Endothelial cell of umbilical vein (primary cell): ENCODE measurements around the gene ASAH2. TPM values are rescaled to one million over a fixed set of nuclear protein-coding genes. Genes with fewer than 3 reads are reported as not detected.

ENCODE experiments used
- BruUV-seq: library from RNA; stranded (reverse); fragments of 400-500 nt; replicated peaks from 2 replicates; lab custom pipeline; 2021; lab: Mats Ljungman, UMichigan
- CTCF ChIA-PET: fragments of 300-600, 350-600 bp; sonication (Branson Sonifier 250); formaldehyde crosslinking; loops from one replicate; lab custom pipeline; 2021; ENCODE audit warnings: antibody characterized with exemption, inconsistent platforms; lab: Charles Lee
- POLR2A ChIA-PET: fragments of 300-600, 350-600 bp; sonication (Branson Sonifier 250); formaldehyde crosslinking; loops from one replicate; lab custom pipeline; 2021; ENCODE audit warnings: antibody characterized with exemption, inconsistent platforms; lab: Charles Lee
- DNase-seq: peaks from one replicate; pipeline ENCODE4 v3.0.0-alpha.2; 2011; ENCODE audit warnings: low read depth, low spot score
- FAIRE-seq: peaks from 2 replicates; lab custom pipeline; 2011; peaks lifted over from hg19 to GRCh38; lab: Jason Lieb, UNC
- H2AFZ ChIP-seq: 2 replicates; pipeline ENCODE4 v1.6.0; 2012; ENCODE audit warnings: low read depth, low read length, control low read depth, inconsistent platforms
- H3K27ac ChIP-seq: 2 replicates; pipeline ENCODE4 v1.5.1; 2011; ENCODE audit warnings: low read depth, mild to moderate bottlenecking, control low read depth, low read length, moderate library complexity; ENCODE audit not compliant: insufficient read depth
- H3K27me3 ChIP-seq, 2 experiments: 2 replicates each; pipeline versions ENCODE4 v1.6.0 to v1.6.1; 2011; ENCODE audit warnings: low read length in 2 of 2, mixed read lengths in 1 of 2; ENCODE audit not compliant: control insufficient read depth in 2 of 2, insufficient read depth in 2 of 2
- H3K36me3 ChIP-seq, 2 experiments: 2 replicates in 1 of 2; 3 replicates in 1 of 2; pipeline ENCODE4 v1.5.1; 2011; ENCODE audit warnings: low read length in 2 of 2, mild to moderate bottlenecking in 1 of 2, moderate library complexity in 1 of 2; ENCODE audit not compliant: control insufficient read depth in 2 of 2, insufficient read depth in 2 of 2; ENCODE audit errors: extremely low read depth in 1 of 2
- H3K4me1 ChIP-seq: 3 replicates; pipeline ENCODE4 v1.5.1; 2011; ENCODE audit warnings: mild to moderate bottlenecking, low read length; ENCODE audit not compliant: control insufficient read depth, insufficient read depth; ENCODE audit errors: extremely low read depth
- H3K4me2 ChIP-seq: 2 replicates; pipeline ENCODE4 v1.6.1; 2011; ENCODE audit warnings: low read length, control low read depth, mixed read lengths; ENCODE audit not compliant: insufficient read depth
- H3K4me3 ChIP-seq, 3 experiments: fragments of 200-600 bp in 1 of 3; sonication (generic), shearing (Covaris generic) in 1 of 3; replicated peaks in 1 of 3; 2 replicates each; pipeline ENCODE4 v1.5.1; 2011 to 2016; ENCODE audit warnings: control low read depth in 3 of 3, low read length in 3 of 3, mild to moderate bottlenecking in 2 of 3, inconsistent platforms in 1 of 3, low read depth in 1 of 3, moderate library complexity in 1 of 3; ENCODE audit not compliant: insufficient read depth in 1 of 3
- H3K79me2 ChIP-seq: 2 replicates; pipeline ENCODE4 v1.6.0; 2012; ENCODE audit warnings: low read length, inconsistent platforms; ENCODE audit not compliant: control insufficient read depth, insufficient read depth
- H3K9ac ChIP-seq: replicated peaks from 2 replicates; pipeline ENCODE3; 2011; ENCODE audit warnings: low read length, control low read depth; ENCODE audit not compliant: insufficient read depth; ENCODE audit errors: extremely low read depth
- H3K9me1 ChIP-seq: replicated peaks from 3 replicates; pipeline ENCODE4 v1.6.0; 2011; ENCODE audit warnings: mild to moderate bottlenecking, low read length; ENCODE audit not compliant: control insufficient read depth, insufficient read depth; ENCODE audit errors: extremely low read depth
- H3K9me3 ChIP-seq: replicated peaks from 2 replicates; pipeline ENCODE4 v1.5.1; 2012; ENCODE audit warnings: low read length, inconsistent platforms; ENCODE audit not compliant: control insufficient read depth, insufficient read depth
- H4K20me1 ChIP-seq: replicated peaks from 2 replicates; pipeline ENCODE3; 2011; ENCODE audit warnings: mild to moderate bottlenecking, low read length; ENCODE audit not compliant: control insufficient read depth, insufficient read depth; ENCODE audit errors: extremely low read depth
- EZH2 ChIP-seq: IDR thresholded peaks from 2 replicates; pipeline ENCODE4 v1.6.1; 2012; ENCODE audit warnings: borderline replicate concordance, low read depth, mild to moderate bottlenecking, moderate library complexity, low read length, inconsistent platforms; ENCODE audit not compliant: severe bottlenecking
- FOS ChIP-seq: IDR thresholded peaks from 2 replicates; pipeline ENCODE4 v1.6.1; 2011; ENCODE audit warnings: mild to moderate bottlenecking, low read length, moderate library complexity, borderline replicate concordance; ENCODE audit not compliant: insufficient read depth
- GATA2 ChIP-seq: IDR thresholded peaks from 2 replicates; pipeline ENCODE4 v1.7.0; 2011; ENCODE audit warnings: low read depth, mild to moderate bottlenecking, moderate library complexity, mixed read lengths, low read length; ENCODE audit not compliant: insufficient read length, insufficient read depth
- JUN ChIP-seq: IDR thresholded peaks from 2 replicates; pipeline ENCODE4 v1.6.1; 2011; ENCODE audit warnings: borderline replicate concordance, low read depth; ENCODE audit not compliant: insufficient read length, insufficient read depth
- MYC ChIP-seq: IDR thresholded peaks from one replicate; pipeline ENCODE4 v1.6.1; 2011; ENCODE audit warnings: mild to moderate bottlenecking, low read depth, low read length
- POLR2A ChIP-seq: IDR thresholded peaks from 2 replicates; pipeline ENCODE4 v1.6.1; 2012; ENCODE audit warnings: low read depth, mild to moderate bottlenecking, control low read depth, low read length
- POLR2AphosphoS5 ChIP-seq: IDR thresholded peaks from 2 replicates; pipeline ENCODE4 v1.6.1; 2012; ENCODE audit warnings: low read depth, mild to moderate bottlenecking, control low read depth, low read length, moderate library complexity; ENCODE audit not compliant: insufficient read depth
- dilution Hi-C: fragments of 300-500 bp; cut with MboI; formaldehyde crosslinking; loops from one replicate; pipeline ENCODE4 v1.15.0; 2019; ENCODE audit warnings: low sequenced_read_pairs; ENCODE audit not compliant: extremely low pct_ligation_motif_present
- intact Hi-C: fragments of 100-400 bp; cut with micrococcal nuclease; formaldehyde crosslinking; loops from one replicate; pipeline ENCODE4 v1.10.0; 2022
- polyA plus RNA-seq, 4 experiments: library from polyadenylated mRNA; depleted of rRNA in 3 of 4; stranded (reverse) in 3 of 4; unstranded in 1 of 4; fragments of >200 nt; gene quantifications; 2 replicates each; pipeline versions ENCODE4 v1.2.1 to v1.2.3, GENCODE V29; 2011 to 2012; ENCODE audit warnings: missing spikeins in 1 of 4
- total RNA-seq: library from RNA; stranded (reverse); gene quantifications from 2 replicates; pipeline ENCODE4 v1.2.3, GENCODE V29; 2021
- TF ChIP-seq, protein P1 (sequence below), 2 donors: IDR thresholded peaks; 1 replicate in 1 of 2; 2 replicates in 1 of 2; pipeline ENCODE4 v1.5.1; 2011; ENCODE audit warnings: low read length in 2 of 2, mild to moderate bottlenecking in 2 of 2, moderate library complexity in 2 of 2, control low read depth in 1 of 2, inconsistent platforms in 1 of 2, low read depth in 1 of 2; ENCODE audit not compliant: insufficient read depth in 1 of 2; ENCODE audit errors: extremely low read depth in 1 of 2
- TF ChIP-seq, protein P2 (sequence below): IDR thresholded peaks from 2 replicates; pipeline ENCODE4 v1.6.1; 2011; ENCODE audit not compliant: insufficient read depth, insufficient read length

The ASAH2 gene
- total and polyA plus RNA-seq, 2 donors (not counting 3 experiments of a cell fraction or from before 2014, with no cell fraction given), result 0.23 to 1.1 TPM

DNA sequence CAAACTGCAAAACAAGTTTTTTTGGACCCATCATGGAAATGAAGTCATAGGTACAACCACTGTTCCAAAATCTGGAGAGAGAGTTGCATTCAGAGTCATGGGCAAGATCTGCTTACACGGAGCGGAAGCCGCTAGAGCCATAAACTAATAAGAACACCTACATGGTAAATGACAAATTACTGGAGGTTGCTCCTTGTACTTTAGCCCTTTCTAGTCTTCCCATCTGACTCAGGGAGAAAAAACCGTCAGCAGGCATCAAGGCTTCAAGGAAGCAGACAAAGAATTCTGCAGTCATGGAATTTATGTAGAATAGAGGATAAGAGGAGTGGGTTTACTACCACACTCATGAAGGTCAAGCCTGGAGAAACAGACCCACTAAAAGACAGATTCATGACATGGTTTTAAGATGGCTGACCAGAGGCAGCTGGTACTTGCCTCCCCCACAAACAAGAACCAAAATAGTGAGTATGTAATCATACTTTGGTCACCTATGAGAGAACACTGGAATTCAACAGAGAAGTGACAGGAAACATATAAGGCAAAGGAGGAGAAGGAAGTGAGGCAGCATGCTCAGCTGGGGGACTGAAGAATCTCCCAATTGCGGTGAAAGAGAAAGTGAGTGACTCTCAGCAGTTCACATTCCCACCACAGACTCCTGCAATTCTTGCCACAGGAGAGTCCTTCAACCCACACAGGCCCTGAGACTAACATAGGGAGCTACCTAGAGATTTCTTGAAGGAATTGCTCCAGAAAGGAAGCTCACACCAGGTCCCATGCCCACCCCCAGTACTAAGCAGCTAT, 42.4 kb upstream of the ASAH2 start:
- no peak for FAIRE-seq
- no peak overlapping the region for H3K27ac ChIP-seq
- dilution Hi-C loops (no loop called here), intact Hi-C loops (no loop called here)
- no peak overlapping the region for H3K4me3 ChIP-seq
- H3K4me2 ChIP-seq, result no peak overlapping the region
- H4K20me1 ChIP-seq, result no peaks in the 10 kb centered on the region
- no peak overlapping the region for H3K9ac ChIP-seq
- no peaks in the 10 kb centered on the region for H3K9me1 ChIP-seq
- H3K36me3 ChIP-seq, result no peaks in the 10 kb centered on the region
- ChIA-PET POLR2A (no interaction called here), CTCF (interaction anchor here (0.6 to 1.3 kb wide), 2 partner anchors 18 to 32 kb away, joined by 3 to 4 read pairs; no protein-coding TSS in a partner anchor)
- DNase-seq, result no peak
- H3K9me3 ChIP-seq, result no peaks in the 10 kb centered on the region
- TF ChIP-seq GATA2 (no peak), JUN (no peak), MYC (no peak), POLR2AphosphoS5 (no peak), EZH2 (no peak), POLR2A (no peak), FOS (no peak)
- TF ChIP-seq, protein P1, sequence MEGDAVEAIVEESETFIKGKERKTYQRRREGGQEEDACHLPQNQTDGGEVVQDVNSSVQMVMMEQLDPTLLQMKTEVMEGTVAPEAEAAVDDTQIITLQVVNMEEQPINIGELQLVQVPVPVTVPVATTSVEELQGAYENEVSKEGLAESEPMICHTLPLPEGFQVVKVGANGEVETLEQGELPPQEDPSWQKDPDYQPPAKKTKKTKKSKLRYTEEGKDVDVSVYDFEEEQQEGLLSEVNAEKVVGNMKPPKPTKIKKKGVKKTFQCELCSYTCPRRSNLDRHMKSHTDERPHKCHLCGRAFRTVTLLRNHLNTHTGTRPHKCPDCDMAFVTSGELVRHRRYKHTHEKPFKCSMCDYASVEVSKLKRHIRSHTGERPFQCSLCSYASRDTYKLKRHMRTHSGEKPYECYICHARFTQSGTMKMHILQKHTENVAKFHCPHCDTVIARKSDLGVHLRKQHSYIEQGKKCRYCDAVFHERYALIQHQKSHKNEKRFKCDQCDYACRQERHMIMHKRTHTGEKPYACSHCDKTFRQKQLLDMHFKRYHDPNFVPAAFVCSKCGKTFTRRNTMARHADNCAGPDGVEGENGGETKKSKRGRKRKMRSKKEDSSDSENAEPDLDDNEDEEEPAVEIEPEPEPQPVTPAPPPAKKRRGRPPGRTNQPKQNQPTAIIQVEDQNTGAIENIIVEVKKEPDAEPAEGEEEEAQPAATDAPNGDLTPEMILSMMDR (IDR thresholded peaks at IDR 0.05; ENCODE audit: extremely low read depth in 1 of 2, insufficient read depth in 1 of 2, low read depth in 1 of 2, low read length in 2 of 2), result no peak
- TF ChIP-seq, protein P2, sequence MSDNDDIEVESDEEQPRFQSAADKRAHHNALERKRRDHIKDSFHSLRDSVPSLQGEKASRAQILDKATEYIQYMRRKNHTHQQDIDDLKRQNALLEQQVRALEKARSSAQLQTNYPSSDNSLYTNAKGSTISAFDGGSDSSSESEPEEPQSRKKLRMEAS, result no peak
- no peaks in the 10 kb centered on the region for H3K4me1 ChIP-seq
- no peak overlapping the region for H2AFZ ChIP-seq
- no TSS peak for BruUV-seq
- H3K27me3 ChIP-seq, result peaks cover 0 to 5% of the 10 kb centered on the region in 2 experiments
- H3K79me2 ChIP-seq, result no peaks in the 10 kb centered on the region
